ENCODE results near the gene RAPGEF5.

RAPGEF5 gene, protein sequence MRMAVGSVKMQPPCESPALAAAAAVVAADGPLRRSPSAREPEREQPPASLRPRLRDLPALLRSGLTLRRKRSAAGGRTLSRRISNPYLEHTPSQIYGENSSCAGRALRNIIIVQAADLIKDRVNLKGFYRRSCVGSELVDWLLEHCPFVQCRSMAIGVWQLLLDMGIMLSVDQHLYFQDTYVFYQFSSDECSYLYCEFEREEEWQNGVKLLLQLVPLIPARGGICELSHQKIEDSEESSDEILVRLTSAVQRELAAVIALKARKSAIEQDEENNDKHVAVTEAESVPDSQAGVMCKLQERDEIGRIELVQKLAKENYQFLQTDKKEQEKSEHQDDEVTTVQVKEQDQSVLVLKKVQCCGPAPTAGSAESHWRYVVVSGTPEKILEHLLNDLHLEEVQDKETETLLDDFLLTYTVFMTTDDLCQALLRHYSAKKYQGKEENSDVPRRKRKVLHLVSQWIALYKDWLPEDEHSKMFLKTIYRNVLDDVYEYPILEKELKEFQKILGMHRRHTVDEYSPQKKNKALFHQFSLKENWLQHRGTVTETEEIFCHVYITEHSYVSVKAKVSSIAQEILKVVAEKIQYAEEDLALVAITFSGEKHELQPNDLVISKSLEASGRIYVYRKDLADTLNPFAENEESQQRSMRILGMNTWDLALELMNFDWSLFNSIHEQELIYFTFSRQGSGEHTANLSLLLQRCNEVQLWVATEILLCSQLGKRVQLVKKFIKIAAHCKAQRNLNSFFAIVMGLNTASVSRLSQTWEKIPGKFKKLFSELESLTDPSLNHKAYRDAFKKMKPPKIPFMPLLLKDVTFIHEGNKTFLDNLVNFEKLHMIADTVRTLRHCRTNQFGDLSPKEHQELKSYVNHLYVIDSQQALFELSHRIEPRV

DNA sequence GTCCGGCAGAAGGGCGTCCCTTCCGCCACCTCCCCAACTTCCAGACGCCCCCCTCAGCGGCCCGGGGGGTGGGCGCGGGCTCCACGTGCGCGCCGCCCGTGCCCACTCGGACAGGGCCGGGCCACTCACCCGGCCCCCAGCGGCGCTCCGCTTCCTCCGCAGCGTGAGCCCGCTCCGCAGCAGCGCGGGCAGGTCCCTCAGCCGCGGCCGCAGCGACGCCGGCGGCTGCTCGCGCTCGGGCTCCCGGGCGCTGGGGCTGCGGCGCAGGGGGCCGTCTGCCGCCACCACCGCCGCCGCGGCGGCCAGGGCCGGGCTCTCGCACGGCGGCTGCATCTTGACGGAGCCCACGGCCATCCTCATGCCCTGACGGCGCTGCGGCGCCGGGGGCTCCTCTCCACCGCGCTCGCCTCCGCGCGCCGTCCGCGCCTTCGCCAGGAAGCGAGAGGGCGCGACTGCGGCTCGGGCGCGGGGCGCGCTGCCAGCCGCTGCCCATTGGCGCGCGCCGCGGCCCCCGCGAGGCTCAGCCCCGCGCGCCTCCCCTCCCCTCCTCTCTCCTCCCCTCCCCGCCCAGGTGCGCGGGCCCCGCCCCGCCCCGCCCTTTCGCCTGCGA, at the start of gene RAPGEF5:
Gene RAPGEF5, minus strand, starts transcription at position 454 of the 610 bp plus-strand sequence. Its CDS starts 94 bp downstream, at position 360.
- H3K4me1 ChIP-seq = peaks cover 6% of the 10 kb centered on the region
- no peaks in the 10 kb centered on the region for H3K79me2 ChIP-seq
- no peak within 1 kb of the TSS for H3K9ac ChIP-seq
- peak within 1 kb of the TSS; percentile 15 for H3K27ac ChIP-seq
- no peaks in the 10 kb centered on the region for H3K27me3 ChIP-seq (ENCODE audit: control insufficient read depth, insufficient read depth, low read length)
- TF ChIP-seq, protein P1, sequence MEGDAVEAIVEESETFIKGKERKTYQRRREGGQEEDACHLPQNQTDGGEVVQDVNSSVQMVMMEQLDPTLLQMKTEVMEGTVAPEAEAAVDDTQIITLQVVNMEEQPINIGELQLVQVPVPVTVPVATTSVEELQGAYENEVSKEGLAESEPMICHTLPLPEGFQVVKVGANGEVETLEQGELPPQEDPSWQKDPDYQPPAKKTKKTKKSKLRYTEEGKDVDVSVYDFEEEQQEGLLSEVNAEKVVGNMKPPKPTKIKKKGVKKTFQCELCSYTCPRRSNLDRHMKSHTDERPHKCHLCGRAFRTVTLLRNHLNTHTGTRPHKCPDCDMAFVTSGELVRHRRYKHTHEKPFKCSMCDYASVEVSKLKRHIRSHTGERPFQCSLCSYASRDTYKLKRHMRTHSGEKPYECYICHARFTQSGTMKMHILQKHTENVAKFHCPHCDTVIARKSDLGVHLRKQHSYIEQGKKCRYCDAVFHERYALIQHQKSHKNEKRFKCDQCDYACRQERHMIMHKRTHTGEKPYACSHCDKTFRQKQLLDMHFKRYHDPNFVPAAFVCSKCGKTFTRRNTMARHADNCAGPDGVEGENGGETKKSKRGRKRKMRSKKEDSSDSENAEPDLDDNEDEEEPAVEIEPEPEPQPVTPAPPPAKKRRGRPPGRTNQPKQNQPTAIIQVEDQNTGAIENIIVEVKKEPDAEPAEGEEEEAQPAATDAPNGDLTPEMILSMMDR (IDR thresholded peaks at IDR 0.05) = no peak
- H3K4me3 ChIP-seq (ENCODE audit: low read depth, low read length) = peak within 1 kb of the TSS; percentile 54
- peak within 1 kb of the TSS; percentile 78 for H3K4me2 ChIP-seq (ENCODE audit: low read length)
- no peaks in the 10 kb centered on the region for H3K9me3 ChIP-seq (ENCODE audit: control insufficient read depth, low read length)
- H2AFZ ChIP-seq = peak within 1 kb of the TSS; percentile 70
- H3K36me3 ChIP-seq (ENCODE audit: control insufficient read depth, insufficient read depth, low read length) = no peaks in the 10 kb centered on the region

DNA sequence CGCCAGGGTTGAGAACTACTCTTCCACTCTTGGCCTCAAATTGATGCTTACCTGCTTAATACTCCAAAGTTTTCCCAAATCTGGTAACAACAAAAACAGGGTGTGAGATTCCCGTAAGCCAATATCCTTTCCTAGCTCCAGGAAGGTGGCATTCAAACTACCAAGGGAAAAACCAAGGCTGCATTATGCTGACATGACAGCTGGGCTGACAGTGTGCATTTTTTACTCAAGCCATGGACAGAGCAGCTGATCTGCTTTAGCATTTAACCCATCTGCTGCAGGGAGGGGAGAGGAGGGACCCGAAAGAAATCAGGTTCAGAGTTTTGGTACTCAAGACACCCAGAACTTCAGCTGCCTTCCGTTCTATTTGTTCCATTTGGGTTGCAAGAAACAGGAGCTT, 49.8 kb upstream of the RAPGEF5 start:
- no peak overlapping the region for H3K9ac ChIP-seq
- TF ChIP-seq, protein P1 (IDR thresholded peaks at IDR 0.05) = no peak
- H3K27ac ChIP-seq = no peak overlapping the region
- no peaks in the 10 kb centered on the region for H3K27me3 ChIP-seq (ENCODE audit: control insufficient read depth, insufficient read depth, low read length)
- no peaks in the 10 kb centered on the region for H3K79me2 ChIP-seq
- no peaks in the 10 kb centered on the region for H3K36me3 ChIP-seq (ENCODE audit: control insufficient read depth, insufficient read depth, low read length)
- no peaks in the 10 kb centered on the region for H3K4me1 ChIP-seq
- H3K4me2 ChIP-seq (ENCODE audit: low read length) = no peak overlapping the region
- H3K9me3 ChIP-seq (ENCODE audit: control insufficient read depth, low read length) = no peaks in the 10 kb centered on the region
- no peak overlapping the region for H3K4me3 ChIP-seq (ENCODE audit: low read depth, low read length)
- H2AFZ ChIP-seq = no peak overlapping the region

DNA sequence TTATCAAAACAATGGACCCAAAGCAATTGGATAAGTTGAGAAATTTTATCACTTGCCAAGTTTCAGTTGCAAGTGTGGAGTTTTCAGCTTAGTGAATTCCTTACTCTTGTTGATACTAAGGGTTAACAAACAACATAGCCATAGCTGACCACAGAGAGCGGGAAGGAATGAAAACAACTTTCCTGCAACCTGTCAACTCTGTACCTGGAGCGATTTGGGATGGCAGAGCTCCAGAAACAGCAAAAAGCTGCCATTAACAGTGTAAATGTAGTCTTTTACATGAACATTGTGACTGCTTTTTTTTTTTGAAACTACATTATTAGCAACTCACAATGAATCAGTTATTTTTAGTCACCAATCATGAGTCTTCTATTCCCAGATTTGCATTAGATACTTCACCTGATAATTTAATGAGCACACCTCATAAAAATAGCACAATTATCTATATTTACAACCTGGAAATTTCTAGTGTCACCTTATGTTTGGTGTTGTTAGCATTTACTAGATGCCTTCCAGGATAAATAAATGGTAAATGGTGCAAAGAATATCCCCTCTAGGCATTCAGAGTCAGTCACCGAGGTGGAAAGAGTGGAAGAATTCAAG, 47.6 kb upstream of the RAPGEF5 start:
- H3K36me3 ChIP-seq (ENCODE audit: control insufficient read depth, insufficient read depth, low read length) = no peaks in the 10 kb centered on the region
- H3K27me3 ChIP-seq (ENCODE audit: control insufficient read depth, insufficient read depth, low read length) = no peaks in the 10 kb centered on the region
- H3K9ac ChIP-seq = no peak overlapping the region
- no peak overlapping the region for H3K4me2 ChIP-seq (ENCODE audit: low read length)
- H3K4me3 ChIP-seq (ENCODE audit: low read depth, low read length) = no peak overlapping the region
- no peak overlapping the region for H2AFZ ChIP-seq
- no peaks in the 10 kb centered on the region for H3K9me3 ChIP-seq (ENCODE audit: control insufficient read depth, low read length)
- TF ChIP-seq, protein P1 (IDR thresholded peaks at IDR 0.05) = no peak
- no peaks in the 10 kb centered on the region for H3K79me2 ChIP-seq
- no peak overlapping the region for H3K27ac ChIP-seq
- no peaks in the 10 kb centered on the region for H3K4me1 ChIP-seq

DNA sequence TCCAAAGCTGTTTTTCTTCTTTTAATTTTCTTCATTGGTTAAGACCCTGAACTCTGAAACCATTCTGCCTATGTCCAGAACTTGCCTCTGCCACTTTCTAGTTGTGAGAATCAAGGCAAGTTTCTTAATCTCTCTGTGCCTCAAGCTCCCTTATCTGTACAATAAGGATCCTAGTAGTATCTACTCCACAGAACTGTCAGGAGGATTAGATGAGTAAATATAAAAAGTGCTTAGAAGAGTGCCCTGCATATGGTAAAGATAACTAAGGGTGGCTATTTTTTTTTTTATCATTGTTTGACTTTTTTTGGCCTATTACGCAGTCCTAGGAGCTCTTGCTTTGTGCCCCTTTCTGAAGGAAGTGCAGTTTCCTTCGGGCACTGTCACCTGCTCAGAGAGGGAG, 46.4 kb upstream of the RAPGEF5 start:
- Histone ChIP-seq H3K4me1 (no peaks in the 10 kb centered on the region), H3K9me3 (ENCODE audit: control insufficient read depth, low read length) (no peaks in the 10 kb centered on the region), H3K27ac (no peak overlapping the region), H3K9ac (no peak overlapping the region), H3K27me3 (ENCODE audit: control insufficient read depth, insufficient read depth, low read length) (no peaks in the 10 kb centered on the region), H3K79me2 (no peaks in the 10 kb centered on the region), H3K4me2 (ENCODE audit: low read length) (no peak overlapping the region), H3K36me3 (ENCODE audit: control insufficient read depth, insufficient read depth, low read length) (no peaks in the 10 kb centered on the region), H2AFZ (no peak overlapping the region), H3K4me3 (ENCODE audit: low read depth, low read length) (no peak overlapping the region)
- TF ChIP-seq, protein P1 (IDR thresholded peaks at IDR 0.05) = no peak

Measured in parathyroid adenoma (tissue), 2 donors.